Activated T-cell treated with anti-CD3 and anti-CD28 coated beads, Interleukin-2, amount 50 U/mL, for 72 hours (primary cell): ENCODE data around the gene TCP1. TPM values are rescaled to one million over a fixed set of nuclear protein-coding genes. Genes with fewer than 3 reads are reported as not detected.

ENCODE experiments used
- ATAC-seq, 2 donors: fragments of 150-1000 bp; cut with Tn5 transposase; replicated peaks in 1 of 2; 2 replicates each; pipeline ENCODE4 v1.10.0; 2021; ENCODE audit warnings: moderate library complexity in 2 of 2, mild to moderate bottlenecking in 1 of 2
- DNase-seq, 2 donors: peaks; one replicate each; pipeline ENCODE4 v3.0.0; 2021 to 2022; ENCODE audit warnings: mixed read lengths in 1 of 2
- H3K27ac Mint-ChIP-seq: one replicate; pipeline ENCODE4 v1.8.0; 2022; ENCODE audit warnings: mild to moderate bottlenecking, moderate library complexity, mixed read lengths
- H3K27me3 Mint-ChIP-seq: one replicate; pipeline ENCODE4 v1.8.0; 2022; ENCODE audit warnings: low read depth, mixed read lengths
- H3K36me3 Mint-ChIP-seq, 2 donors: one replicate each; pipeline ENCODE4 v1.8.0; 2022; ENCODE audit warnings: mixed read lengths in 2 of 2, mild to moderate bottlenecking in 1 of 2; ENCODE audit not compliant: insufficient read depth in 2 of 2
- H3K4me1 Mint-ChIP-seq: one replicate; pipeline ENCODE4 v1.8.0; 2022; ENCODE audit warnings: low read depth, mixed read lengths
- H3K4me3 Mint-ChIP-seq, 2 donors: one replicate each; pipeline ENCODE4 v1.8.0; 2022; ENCODE audit warnings: mild to moderate bottlenecking in 2 of 2, mixed read lengths in 2 of 2, moderate library complexity in 2 of 2
- H3K9me3 Mint-ChIP-seq, 2 donors: one replicate each; pipeline ENCODE4 v1.8.0; 2022; ENCODE audit warnings: mixed read lengths in 2 of 2
- total RNA-seq, 2 donors: library from RNA; stranded (reverse); gene quantifications; one replicate each; pipeline ENCODE4 v1.2.3, GENCODE V29; 2022

Gene TCP1
- 100 to 1,000 TPM; 267 to 291 TPM for total RNA-seq

DNA sequence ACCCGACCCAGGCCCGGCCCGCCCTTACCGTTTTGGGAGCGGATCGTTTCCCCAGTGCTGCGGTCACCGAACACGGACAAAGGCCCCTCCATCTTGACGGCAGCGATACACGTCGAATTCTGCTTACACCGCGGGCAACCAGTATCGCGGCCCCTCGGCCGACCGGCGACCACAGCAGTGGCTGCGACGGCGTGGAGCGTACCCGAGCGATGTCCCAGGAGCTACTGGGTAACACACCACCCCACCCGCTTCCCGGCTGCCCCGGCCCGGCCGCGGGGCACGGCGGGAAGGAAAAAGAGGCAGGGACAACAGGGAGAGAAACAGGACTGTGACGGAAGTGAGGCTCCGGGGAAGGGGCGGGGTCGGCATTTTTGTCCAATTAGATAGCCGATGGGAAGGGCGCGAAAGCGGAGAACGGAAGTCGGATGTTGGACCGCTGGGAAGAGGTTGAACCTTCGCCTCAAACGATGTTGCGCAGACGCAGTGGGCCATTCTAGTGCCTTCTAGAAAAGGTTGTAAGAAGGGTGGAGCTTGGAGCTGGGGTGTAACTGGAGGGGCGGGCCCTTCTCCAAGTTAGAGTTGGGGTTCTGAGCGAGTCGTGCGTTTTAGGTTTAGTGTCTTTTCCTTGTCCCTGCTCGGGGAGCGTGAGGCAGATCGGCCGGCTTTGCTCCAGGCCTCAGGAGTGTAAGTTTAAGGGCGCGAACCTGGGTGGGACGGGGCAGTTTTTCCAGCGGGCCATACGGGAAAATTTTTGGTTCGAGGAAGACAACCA lies at the start of gene TCP1:
TSS of gene TCP1 (minus strand) at position 226 of the 772 bp plus-strand sequence. CDS start at position 92, 134 bp downstream.
- no peaks in the 10 kb centered on the region for H3K9me3 Mint-ChIP-seq
- DNase-seq = peak; percentile 98 to 99
- ATAC-seq = peak; percentile 85 to 86
- peak within 1 kb of the TSS; percentile 97 for H3K27ac Mint-ChIP-seq
- H3K4me1 Mint-ChIP-seq = peaks cover 71% of the 10 kb centered on the region
- peaks cover 11 to 42% of the 10 kb centered on the region in 2 donors for H3K36me3 Mint-ChIP-seq
- peak within 1 kb of the TSS; percentile 96 to 100 for H3K4me3 Mint-ChIP-seq
- no peaks in the 10 kb centered on the region for H3K27me3 Mint-ChIP-seq

DNA sequence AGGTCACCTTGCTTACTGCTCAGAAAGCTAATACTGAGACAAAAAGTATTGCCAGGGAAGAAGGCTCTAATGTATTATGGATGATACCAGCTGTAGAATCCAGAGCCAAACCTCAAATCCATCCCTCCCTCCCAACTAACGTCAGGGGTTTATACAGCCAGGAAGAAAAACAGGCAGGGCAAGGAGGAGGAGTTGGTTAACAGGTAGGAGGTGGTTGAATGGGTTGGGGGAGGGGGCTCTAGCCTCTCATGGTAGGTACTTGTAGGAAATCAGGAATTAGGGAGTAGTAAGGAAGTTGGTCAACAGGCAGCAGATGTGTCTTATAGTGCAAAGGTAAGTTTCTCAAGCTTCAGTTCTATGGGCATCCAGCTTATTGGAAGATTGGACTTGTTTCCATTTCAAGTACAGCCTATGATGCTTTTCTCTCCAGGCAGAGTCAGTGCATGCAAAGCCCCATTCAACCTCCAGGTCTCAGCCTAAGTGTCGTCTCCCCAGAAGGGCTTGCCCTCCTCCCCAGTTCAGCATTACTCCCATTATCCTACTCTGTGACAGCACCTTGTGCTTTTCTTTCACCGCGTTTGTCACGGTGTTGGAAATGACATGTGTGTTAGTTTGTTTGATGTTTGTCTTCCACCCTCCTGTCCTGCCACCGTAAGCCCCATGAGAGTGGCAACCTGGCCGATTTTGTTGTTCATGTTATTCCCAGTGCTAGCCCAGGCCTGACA lies 48.8 kb upstream of the TCP1 start:
- no peaks in the 10 kb centered on the region for H3K36me3 Mint-ChIP-seq
- ATAC-seq (no peak), DNase-seq (no peak)
- H3K4me1 Mint-ChIP-seq = peaks cover 5% of the 10 kb centered on the region
- H3K4me3 Mint-ChIP-seq = no peak overlapping the region
- peaks cover 8% of the 10 kb centered on the region for H3K27me3 Mint-ChIP-seq
- H3K27ac Mint-ChIP-seq = no peak overlapping the region
- H3K9me3 Mint-ChIP-seq = no peaks in the 10 kb centered on the region

DNA sequence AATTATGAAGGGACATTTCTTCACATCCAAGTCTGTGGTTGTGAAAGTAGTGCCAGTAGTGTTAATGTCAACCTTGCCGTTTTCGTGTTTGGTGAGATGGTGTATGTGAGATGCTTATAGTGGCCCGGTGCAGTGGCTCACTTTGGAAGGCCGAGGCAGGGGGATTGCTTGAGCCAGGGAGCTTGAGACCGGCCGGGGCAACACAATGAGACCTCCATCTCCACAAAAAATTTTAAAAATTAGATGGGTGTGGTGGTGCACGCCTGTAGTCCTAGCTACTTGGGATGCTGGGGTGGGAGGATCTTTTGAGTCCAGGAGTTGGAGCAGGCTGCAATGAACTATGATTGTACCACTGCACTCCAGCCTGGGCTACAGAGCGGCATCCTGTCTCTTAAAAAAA lies 48.1 kb upstream of the TCP1 start:
- H3K27me3 Mint-ChIP-seq = peaks cover 8% of the 10 kb centered on the region
- DNase-seq (no peak), ATAC-seq (no peak)
- no peaks in the 10 kb centered on the region for H3K9me3 Mint-ChIP-seq
- no peak overlapping the region for H3K4me3 Mint-ChIP-seq
- H3K27ac Mint-ChIP-seq = no peak overlapping the region
- no peaks in the 10 kb centered on the region for H3K36me3 Mint-ChIP-seq
- peaks cover 5% of the 10 kb centered on the region for H3K4me1 Mint-ChIP-seq

DNA sequence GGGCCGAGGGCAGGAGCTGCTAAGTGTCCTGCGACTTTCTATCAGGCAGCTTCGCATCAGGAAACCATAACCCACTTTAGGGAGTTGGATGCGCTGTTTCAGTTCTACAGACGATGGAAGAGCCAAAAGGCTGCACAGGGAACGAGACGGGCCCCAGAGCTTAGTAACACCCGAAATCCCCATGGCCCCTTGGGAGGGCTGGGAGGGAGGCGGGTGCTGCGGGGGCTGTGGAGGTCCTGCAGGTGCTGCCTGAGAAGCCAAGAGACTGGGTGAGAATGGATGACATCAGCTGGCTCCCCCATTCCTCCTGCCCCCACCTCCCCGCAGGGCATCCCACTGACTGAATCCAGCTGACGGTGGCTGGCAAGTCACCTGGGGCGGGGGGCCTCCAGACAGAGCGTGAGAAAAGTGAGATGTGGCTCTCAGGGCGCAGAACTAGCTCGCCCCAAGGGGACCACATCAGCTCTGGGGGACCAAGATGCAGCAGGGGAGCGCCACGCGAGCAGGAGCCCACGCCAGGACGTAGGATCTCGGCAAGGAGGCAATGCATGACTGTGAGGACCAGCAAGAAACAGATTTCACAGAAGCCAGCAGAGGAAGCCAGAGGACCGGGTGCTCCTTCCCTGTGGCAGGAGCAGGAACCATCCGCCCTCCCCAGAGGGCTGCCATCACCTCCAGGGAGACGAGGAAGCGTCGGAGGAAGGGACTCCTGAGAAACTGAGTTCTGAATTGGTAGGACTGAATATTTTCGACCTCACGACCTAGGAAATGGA lies 47.5 kb upstream of the TCP1 start:
- H3K36me3 Mint-ChIP-seq = no peaks in the 10 kb centered on the region
- no peaks in the 10 kb centered on the region for H3K9me3 Mint-ChIP-seq
- no peak overlapping the region for H3K27ac Mint-ChIP-seq
- H3K4me3 Mint-ChIP-seq = no peak overlapping the region
- H3K27me3 Mint-ChIP-seq = peaks cover 6% of the 10 kb centered on the region
- DNase-seq (no peak), ATAC-seq (no peak)
- peaks cover 5% of the 10 kb centered on the region for H3K4me1 Mint-ChIP-seq

DNA sequence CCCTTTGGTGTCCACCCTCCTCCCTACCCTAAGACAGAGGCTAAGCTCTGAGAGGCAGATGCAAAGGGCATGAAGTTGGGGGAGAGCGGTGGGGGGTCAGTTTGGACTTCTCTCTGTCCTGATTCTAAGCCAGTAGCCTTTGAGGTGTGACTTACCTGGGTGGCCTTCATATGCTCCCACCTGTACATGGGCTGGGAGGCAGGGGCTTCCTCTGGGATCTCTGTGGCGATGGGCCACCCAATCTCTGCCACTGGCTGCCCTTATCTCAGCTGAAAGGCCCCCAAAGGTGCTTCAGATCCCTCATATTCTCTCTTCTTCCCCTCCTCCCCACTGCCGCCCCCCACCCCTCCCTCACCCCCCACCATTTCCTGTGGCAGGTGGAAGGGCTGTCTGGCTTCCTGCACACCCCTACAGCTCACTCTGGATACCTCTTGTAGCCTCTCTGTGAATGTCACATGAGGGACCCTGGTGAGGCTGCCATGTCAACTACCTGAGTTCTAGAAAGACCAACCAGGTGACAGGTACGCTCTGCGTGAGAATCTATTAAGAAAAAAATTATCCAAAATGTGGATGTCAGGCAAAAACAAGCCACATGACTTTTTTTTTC lies 44.7 kb upstream of the TCP1 start:
- no peaks in the 10 kb centered on the region for H3K27me3 Mint-ChIP-seq
- H3K27ac Mint-ChIP-seq = no peak overlapping the region
- ATAC-seq (no peak), DNase-seq (no peak)
- peaks cover 10% of the 10 kb centered on the region for H3K4me1 Mint-ChIP-seq
- H3K4me3 Mint-ChIP-seq = no peak overlapping the region
- H3K36me3 Mint-ChIP-seq = no peaks in the 10 kb centered on the region
- no peaks in the 10 kb centered on the region for H3K9me3 Mint-ChIP-seq

DNA sequence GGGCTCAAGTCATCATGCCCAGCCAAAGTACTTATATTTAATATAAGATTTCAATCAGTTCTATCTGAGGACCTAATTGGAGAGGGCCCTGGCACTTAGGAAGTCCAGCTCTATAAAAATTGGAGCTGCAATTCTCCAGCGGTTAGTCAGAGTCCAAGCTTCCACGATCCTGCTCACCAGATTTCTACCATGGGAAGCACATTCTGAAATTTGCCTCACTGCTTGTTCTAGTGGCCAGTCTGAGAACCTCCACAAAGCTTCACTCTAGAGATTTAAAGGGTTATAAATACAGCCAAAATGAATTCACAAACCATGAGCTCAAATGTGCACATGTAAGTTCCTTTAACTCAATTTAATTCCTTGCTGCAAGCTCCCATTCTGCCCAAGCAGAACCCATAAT lies 44.2 kb upstream of the TCP1 start:
- H3K4me1 Mint-ChIP-seq = peaks cover 10% of the 10 kb centered on the region
- no peak for ATAC-seq
- no peaks in the 10 kb centered on the region for H3K36me3 Mint-ChIP-seq
- no peak overlapping the region for H3K27ac Mint-ChIP-seq
- DNase-seq = no peak
- no peaks in the 10 kb centered on the region for H3K27me3 Mint-ChIP-seq
- H3K9me3 Mint-ChIP-seq = no peaks in the 10 kb centered on the region
- H3K4me3 Mint-ChIP-seq = no peak overlapping the region

DNA sequence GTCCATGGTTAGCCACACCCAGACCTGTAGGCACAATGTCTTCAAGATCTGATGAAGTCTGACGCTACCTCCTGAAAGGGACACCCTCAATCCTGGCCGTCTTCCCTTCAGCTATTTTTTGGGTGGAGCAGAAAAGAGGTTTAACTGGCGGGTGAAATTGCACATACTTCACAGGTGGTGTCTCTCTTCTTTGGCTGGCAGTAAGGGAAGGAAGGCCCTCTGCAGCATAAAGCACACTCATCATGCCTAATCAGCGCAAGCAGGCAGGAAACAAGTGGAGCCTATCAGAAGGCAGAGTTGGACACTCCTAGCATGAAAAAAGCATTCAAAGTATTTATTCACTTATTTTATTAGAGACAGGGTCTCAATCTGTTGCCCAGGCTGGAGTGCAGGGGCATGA lies 43.5 kb upstream of the TCP1 start:
- Mint-ChIP-seq H3K4me3 (no peak overlapping the region), H3K4me1 (peaks cover 10% of the 10 kb centered on the region), H3K27me3 (no peaks in the 10 kb centered on the region), H3K36me3 (no peaks in the 10 kb centered on the region), H3K27ac (no peak overlapping the region), H3K9me3 (no peaks in the 10 kb centered on the region)
- no peak for ATAC-seq
- no peak for DNase-seq

DNA sequence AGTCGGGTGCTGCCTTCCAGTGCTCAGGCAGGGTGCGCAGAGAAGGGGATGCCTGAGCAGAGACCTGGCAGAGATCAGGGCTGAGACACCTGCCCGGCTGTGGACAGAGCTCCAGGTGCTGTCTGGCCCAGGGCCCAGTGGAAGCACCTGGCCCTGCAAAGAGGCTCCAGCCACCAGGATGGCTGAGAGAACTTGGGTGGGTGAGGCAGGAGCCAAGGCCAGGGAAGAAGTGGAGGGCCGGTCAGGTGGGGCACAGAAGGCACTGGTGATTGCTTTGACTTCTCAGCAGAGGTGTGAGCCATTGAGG lies 41.9 kb upstream of the TCP1 start:
- DNase-seq (no peak), ATAC-seq (no peak)
- H3K9me3 Mint-ChIP-seq = no peaks in the 10 kb centered on the region
- H3K4me3 Mint-ChIP-seq = no peak overlapping the region
- H3K27me3 Mint-ChIP-seq = no peaks in the 10 kb centered on the region
- H3K4me1 Mint-ChIP-seq = peaks cover 10% of the 10 kb centered on the region
- H3K27ac Mint-ChIP-seq = no peak overlapping the region
- H3K36me3 Mint-ChIP-seq = no peaks in the 10 kb centered on the region

DNA sequence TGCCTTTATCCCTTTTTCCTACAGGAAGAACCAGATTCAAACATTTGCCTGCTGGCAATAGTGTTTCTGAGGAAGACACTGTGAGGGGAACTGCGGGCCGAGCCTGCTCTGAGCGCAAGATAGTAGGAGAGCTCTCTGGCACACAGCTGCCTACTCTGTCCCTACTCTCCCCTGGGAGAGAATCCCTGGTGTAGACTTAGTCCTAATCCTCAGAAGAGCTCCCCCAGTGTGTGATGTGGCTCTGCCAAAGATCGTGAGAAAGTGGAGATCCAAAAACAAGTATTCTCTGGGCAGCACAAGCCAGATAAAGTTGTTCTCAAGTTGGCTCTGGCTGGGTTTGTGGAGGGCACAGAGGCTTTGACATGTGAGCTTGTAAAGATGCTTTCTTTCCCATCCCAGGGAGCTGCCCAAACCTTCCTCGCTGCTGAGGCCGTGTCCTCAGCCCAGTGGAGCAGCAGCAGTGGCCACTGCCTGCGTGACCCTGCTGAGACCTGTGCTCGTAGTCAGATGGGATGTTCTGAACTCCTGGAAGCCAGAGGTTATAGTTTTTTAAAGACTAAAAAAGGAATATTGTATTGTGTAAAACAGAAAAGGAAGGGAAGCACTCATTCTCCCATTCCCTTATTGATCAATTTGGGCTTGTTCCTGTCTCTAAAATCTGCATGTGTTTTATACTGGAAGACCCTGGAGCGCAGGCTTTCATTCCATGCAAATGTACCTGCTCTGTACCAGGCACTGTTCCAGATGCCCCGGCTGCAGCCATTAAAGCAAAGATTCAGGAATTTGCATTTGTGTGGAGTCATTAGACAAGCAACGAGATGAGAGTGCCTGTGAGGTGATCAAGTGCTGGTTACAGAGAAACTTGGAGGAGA lies 41.3 kb upstream of the TCP1 start:
- Mint-ChIP-seq H3K4me1 (peaks cover 10% of the 10 kb centered on the region), H3K4me3 (no peak overlapping the region), H3K36me3 (no peaks in the 10 kb centered on the region), H3K27ac (no peak overlapping the region), H3K9me3 (no peaks in the 10 kb centered on the region), H3K27me3 (no peaks in the 10 kb centered on the region)
- ATAC-seq (no peak), DNase-seq (no peak)

DNA sequence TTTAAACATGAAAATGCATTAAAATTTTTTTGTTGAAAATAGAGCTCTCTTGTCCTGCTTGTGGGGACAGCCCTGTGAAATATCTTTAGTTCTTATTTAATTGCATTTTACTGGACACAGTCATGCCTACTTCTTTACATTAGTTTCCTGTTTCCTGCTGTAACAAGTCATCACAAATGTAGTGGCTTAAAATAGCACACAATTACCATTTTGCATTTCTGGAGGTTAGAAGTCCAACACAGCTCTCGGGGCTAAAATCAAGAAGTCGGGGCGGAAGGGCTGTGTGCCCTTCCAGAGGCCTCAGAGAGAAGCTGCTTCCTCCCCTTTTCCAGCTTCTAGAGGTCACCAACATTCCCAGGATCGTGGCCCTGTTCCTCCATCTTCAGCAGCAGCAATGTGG lies 40.1 kb upstream of the TCP1 start:
- ATAC-seq = no peak
- Mint-ChIP-seq H3K9me3 (no peaks in the 10 kb centered on the region), H3K4me1 (peaks cover 10% of the 10 kb centered on the region), H3K36me3 (no peaks in the 10 kb centered on the region), H3K27me3 (no peaks in the 10 kb centered on the region), H3K4me3 (no peak overlapping the region), H3K27ac (no peak overlapping the region)
- DNase-seq = no peak

DNA sequence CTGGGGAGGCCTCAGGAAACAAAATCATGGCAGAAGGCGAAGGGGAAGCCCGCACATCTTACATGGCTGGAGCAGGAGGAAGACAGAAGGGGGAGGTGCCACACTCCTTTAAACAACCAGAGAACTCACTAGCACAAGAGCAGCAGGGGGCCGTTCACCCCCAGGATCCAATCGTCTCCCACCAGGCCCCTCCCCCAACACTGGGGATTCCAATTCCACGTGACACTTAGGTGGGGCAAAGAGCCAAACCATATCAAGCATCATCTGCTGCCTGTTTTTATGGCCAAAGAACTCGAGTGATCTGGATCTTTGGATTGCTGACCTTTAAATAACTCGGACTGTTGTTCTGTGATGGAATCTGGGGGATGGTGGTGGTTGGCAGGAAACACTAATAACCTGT lies 38.7 kb upstream of the TCP1 start:
- H3K9me3 Mint-ChIP-seq = no peaks in the 10 kb centered on the region
- H3K27ac Mint-ChIP-seq = no peak overlapping the region
- H3K4me1 Mint-ChIP-seq = peaks cover 5% of the 10 kb centered on the region
- no peaks in the 10 kb centered on the region for H3K27me3 Mint-ChIP-seq
- DNase-seq (no peak), ATAC-seq (no peak)
- H3K4me3 Mint-ChIP-seq = no peak overlapping the region
- no peaks in the 10 kb centered on the region for H3K36me3 Mint-ChIP-seq

DNA sequence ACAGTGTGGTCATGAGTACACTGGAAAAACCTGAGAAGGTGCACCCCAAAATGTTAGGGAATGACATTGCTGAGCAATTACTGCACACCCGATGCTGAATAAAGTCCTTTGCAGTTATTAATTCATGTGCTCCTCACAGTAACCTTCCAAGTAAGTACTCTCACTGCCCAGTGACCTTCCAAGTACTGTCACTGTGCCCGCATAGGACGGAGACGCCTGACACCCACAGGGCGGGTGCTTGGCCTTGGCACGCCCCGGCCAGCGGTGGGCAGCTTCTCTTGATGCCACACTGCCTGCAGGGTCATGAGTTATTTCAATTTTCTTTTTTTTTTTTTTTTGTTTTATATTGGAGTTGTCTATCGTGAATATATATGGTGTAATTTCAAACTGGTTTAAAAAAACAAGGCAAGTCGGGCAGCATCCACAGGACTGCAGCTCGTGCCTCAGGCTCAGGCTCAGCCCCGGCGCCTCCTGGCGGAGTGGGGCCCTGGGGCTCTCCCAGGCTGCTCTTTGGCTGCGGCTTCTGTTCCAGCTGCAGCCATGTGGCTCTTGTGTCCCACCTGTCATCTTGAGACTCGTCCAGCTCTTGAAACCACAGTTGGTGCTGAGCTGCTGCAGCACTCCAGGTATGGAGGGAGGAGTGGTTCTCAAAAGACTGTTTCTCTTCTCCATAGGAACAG lies 37.7 kb upstream of the TCP1 start:
- peaks cover 5% of the 10 kb centered on the region for H3K4me1 Mint-ChIP-seq
- no peaks in the 10 kb centered on the region for H3K36me3 Mint-ChIP-seq
- no peak overlapping the region for H3K27ac Mint-ChIP-seq
- ATAC-seq (no peak), DNase-seq (no peak)
- no peak overlapping the region for H3K4me3 Mint-ChIP-seq
- no peaks in the 10 kb centered on the region for H3K9me3 Mint-ChIP-seq
- no peaks in the 10 kb centered on the region for H3K27me3 Mint-ChIP-seq
